GM21529 (cell line): ENCODE measurements around the gene ZNF335.
"Not testable (repeated sequence)": the region's sequence is repeated elsewhere in the genome, so short reads cannot be mapped to it uniquely, and the experiment has no call there.

Experiments
- ATAC-seq: cut with Tn5 transposase; IDR thresholded peaks from one replicate; pipeline ENCODE4 v1.9.1; 2021; ENCODE audit not compliant: unreplicated experiment

Gene ZNF335

GRCh38 chr20:45911486-45912343 lies 60.3 kb downstream of the ZNF335 start, which contains the start of gene PLTP:
TSS of gene PLTP (minus strand) at chr20:45912155. CDS start at chr20:45911452, 703 bp downstream.
- no peak for ATAC-seq

GRCh38 chr20:45910670-45911485 lies 61.1 kb downstream of the ZNF335 start:
- peak; percentile 85 for ATAC-seq

- ATAC-seq: no peak
These were observed 62.0 kb downstream of the ZNF335 start for GRCh38 chr20:45909817-45910669.

GRCh38 chr20:45909336-45909808 lies 62.6 kb downstream of the ZNF335 start:
- no peak for ATAC-seq

- no peak for ATAC-seq
These were observed 63.9 kb downstream of the ZNF335 start for GRCh38 chr20:45908084-45908483.

- no peak for ATAC-seq
These were observed 64.6 kb downstream of the ZNF335 start for GRCh38 chr20:45907219-45907948.

GRCh38 chr20:45905505-45906079 lies 66.4 kb downstream of the ZNF335 start:
- ATAC-seq: no peak

- ATAC-seq: no peak
These were observed 67.2 kb downstream of the ZNF335 start for GRCh38 chr20:45904583-45905504.

- no peak for ATAC-seq
These were observed 69.8 kb downstream of the ZNF335 start for GRCh38 chr20:45902199-45902701.

GRCh38 chr20:45901332-45901731 lies 70.7 kb downstream of the ZNF335 start:
- ATAC-seq: not testable (repeated sequence)

GRCh38 chr20:45899046-45899835 lies 72.8 kb downstream of the ZNF335 start:
- no peak for ATAC-seq
